Measurements from ENCODE around the gene FAM13A.
"Not testable (repeated sequence)": the region's sequence is repeated elsewhere in the genome, so short reads cannot be mapped to it uniquely, and the experiment has no call there.

Gene FAM13A

DNA sequence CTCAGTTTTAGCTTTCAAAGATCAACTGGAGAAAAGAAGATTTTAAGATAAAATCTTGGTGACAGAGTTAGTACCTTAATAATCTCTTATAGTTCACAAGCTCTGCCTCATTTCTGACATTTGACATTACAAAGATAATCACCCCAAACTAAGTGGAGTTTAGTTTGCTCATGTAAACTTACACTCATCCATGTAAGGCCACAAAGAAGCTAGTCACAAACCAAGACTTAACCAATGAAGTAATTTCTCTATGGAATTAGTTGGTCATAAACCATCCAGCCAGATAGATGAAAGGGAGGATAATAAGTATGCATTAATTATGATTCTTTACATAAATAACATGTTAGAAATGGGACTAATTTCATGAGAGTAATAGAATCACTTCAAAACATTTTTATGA is 159.2 kb downstream of the FAM13A start:
- DNase-seq (ENCODE audit: low spot score), result no peak

DNA sequence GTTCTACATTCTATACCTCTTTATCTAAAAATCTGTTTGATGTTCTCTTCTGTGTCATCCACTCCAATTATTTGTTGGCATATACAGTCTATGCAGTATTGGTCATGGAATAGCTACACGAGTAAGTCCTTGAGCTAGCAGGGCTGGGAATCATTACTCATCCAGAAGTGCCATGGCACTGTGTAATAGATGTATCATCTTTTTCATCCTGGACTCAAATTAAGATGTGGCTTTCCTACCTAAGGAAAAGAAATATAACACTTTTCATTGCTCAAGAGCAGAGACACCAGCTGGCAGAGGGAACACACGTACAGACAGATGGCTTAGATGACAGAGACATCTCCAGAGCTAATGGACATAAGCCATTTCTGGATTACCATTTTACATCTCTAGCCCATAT is 159.8 kb downstream of the FAM13A start:
- no peak for DNase-seq (ENCODE audit: low spot score)

GRCh38 chr4:88893961-88894360 is 163.0 kb downstream of the FAM13A start:
- no peak for DNase-seq (ENCODE audit: low spot score)

GRCh38 chr4:88892646-88893045 is 164.3 kb downstream of the FAM13A start:
- no peak for DNase-seq (ENCODE audit: low spot score)

DNA sequence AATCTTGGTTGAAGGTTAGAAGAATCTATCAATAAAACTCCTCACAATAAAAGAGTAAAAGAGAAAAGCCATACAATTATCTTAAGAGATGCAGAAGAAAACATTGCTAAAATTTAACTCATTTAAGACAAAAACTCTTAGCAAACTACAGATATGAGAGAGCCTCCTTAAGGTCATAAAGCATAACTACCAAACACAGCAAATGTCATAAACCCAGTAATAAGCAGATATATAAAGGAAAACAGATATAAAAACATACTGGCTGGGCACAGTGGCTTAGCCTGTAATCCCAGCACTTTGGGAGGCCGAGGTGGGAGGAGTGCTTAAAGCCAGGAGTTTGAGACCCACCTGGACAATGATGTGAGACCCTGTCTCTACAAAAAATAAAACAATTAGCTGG is 165.3 kb downstream of the FAM13A start:
- DNase-seq (ENCODE audit: low spot score), result no peak

GRCh38 chr4:88887409-88887808 is 169.6 kb downstream of the FAM13A start:
- DNase-seq (ENCODE audit: low spot score), result not testable (repeated sequence)

DNA sequence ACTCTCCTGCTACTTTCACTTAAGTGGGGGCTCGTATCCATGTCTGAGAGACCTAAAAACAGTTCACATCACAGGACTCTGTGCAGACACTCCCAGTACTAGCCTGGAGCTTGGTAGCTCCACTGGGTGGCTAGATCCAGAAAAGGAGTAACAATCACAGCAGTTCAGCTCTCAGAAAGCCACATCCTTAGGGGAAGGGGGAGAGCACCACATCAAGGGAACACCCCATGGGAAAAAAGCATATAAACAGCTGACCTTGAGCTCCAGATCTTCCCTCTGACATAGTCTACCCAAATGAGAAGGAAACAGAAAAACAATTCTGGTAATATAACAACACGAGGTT is 175.8 kb downstream of the FAM13A start:
- DNase-seq (ENCODE audit: low spot score), result no peak

DNA sequence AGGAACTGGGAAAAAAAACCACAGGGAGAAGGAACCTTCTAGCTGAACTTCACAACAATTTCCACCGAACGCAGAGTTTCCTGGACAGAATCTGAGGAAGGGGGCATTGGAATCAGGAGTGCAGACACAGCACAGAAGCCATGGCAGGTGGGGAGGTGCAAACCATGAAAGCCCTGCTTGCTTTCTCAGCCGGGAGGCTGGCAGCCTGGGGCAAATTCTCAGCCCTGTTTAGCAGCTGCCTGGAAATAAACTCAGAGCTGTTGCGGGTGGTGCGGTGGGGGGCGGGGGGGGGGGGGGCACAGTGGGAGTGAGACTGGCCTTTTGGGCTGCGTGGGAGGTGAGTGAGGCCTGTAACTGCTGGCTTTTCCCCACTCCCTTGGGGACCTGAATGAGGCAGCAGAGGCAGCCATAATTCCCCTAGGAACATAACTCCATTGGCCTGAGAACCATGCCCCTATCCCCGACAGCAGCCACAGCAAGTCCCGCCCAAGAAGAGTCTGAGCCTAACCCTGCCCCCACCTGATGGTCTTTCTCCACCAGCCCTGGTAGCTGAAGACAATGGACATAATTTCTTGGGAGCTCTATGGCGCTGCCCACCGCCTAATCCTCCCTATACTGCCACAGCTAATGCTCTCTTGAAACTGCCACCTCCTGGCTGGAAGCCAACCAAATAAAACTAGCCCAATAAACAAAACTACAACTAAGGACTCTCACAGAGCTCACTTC is 176.3 kb downstream of the FAM13A start:
- DNase-seq (ENCODE audit: low spot score), result no peak

DNA sequence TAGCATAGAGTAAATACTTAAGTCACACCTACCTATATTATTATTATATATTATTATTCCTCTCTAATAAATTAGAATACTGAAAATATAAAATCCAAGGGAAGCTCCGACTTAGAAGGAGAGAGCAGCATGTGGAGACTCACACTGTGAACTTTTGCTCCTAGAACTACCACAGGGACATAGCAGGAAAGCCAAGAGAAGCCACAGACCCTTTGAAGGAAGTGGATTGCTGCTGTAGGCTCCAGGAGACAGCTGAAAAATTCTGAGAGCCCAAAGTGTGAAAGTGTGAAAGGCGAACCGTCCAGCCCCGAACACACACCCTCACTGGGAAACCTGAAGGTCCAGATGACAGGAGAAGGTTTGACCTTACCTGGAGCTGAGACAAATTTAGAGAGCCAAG is 177.0 kb downstream of the FAM13A start:
- no peak for DNase-seq (ENCODE audit: low spot score)

- no peak for DNase-seq (ENCODE audit: low spot score)
These were observed 178.3 kb downstream of the FAM13A start for GRCh38 chr4:88878642-88879041.

DNA sequence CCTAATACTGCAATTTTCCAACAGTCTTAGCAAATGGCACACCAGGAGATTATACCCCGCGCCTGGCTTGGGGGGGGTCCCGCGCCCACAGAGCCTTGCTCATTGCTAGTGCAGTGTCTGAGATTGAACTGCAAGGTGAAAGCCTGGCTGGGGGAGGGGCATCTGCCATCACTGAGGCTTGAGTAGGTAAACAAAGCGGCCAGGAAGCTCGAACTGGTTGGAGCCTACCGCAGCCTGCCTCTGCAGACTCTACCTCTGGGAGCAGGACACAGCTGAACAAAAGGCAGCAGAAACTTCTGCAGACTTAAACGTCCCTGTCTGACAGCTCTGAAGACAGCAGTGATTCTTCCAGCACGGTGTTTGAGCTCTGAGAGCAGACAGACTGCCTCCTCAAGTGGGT is 186.6 kb downstream of the FAM13A start:
- no peak for DNase-seq (ENCODE audit: low spot score)

DNA sequence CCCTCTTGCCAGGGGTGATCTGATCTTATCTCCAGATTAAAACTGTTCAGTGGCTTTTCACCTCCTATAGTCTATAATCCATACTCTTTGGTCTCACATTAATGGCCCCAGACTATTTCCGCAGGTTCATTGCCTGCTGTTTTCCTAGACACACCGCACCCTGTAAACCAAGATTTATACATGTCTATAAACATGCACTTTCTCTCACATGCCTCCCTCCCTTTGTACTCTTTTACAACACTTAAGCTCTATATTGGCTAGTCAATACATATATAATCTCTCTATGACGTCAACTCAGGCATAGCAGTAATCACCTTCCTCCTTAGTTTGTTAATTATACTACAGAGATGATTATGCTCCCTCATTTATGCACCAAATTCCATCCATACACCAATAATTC is 188.5 kb downstream of the FAM13A start:
- no peak for DNase-seq (ENCODE audit: low spot score)

DNA sequence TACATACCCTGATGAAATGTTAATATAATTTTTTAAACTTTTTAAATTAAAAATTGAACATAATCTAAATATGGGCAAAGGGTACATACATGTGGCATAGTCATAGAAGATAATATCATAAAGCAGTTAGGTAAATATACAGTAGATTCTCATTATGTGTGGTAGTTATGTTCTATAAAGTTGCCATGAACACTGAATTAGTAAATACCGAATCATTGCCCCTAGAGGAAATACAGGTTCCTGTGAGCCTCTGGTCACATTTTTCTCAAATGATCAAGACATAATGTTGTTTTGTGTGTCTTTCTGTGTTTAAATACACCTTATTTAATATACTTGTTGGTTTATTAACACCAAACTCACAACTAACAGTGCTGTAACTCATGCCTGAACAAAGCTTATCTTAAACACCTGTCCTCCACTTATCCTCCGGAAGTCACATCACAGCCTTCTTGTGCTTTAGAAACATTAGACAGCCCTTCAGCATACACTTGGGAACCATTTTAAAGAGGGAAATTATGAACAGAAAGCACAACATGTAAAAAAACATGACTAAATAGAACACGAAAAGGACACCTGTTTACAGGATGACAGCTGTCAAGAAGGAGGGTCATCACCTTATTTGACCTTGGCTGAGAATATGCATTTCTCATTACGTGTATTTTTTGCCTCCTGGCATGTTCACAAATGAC is 190.0 kb downstream of the FAM13A start:
- no peak for DNase-seq (ENCODE audit: low spot score)

- no peak for DNase-seq (ENCODE audit: low spot score)
These were observed 191.5 kb downstream of the FAM13A start for GRCh38 chr4:88865466-88865865.

- no peak for DNase-seq (ENCODE audit: low spot score)
These were observed 191.9 kb downstream of the FAM13A start for GRCh38 chr4:88865046-88865445.

- no peak for DNase-seq (ENCODE audit: low spot score)
These were observed 196.4 kb downstream of the FAM13A start for GRCh38 chr4:88860586-88860985.

DNA sequence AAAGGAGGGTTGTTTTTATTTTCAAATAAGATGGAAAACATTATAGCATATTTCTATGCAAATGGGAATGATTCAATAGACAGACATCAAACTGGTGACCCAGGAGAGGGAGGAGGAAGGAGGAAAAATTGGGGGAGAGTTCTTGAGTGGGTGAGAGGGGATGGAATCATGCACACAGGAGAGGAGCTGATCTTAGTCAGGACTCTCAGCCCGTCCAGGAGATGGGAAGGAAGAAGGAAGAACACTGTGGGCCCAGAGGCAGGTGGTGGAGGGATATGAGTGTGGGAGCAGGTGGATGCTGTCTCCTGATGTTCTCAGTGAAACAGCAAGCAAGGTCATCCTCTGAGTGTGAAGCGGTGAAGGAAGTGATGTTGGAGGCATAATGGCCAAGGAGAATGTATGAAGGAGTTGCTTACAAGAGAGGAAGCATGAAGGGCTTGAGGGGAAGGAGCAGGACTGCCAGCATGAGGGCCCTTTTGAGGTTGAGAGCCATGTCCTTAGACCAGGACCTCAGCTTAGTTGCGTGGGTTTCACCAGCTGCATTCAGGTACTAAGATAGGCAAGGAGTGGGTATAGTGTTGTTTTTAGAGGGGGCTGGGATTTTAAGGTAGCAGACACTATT is 197.7 kb downstream of the FAM13A start:
- DNase-seq (ENCODE audit: low spot score), result no peak

- no peak for DNase-seq (ENCODE audit: low spot score)
These were observed 198.2 kb downstream of the FAM13A start for GRCh38 chr4:88858752-88859151.

DNA sequence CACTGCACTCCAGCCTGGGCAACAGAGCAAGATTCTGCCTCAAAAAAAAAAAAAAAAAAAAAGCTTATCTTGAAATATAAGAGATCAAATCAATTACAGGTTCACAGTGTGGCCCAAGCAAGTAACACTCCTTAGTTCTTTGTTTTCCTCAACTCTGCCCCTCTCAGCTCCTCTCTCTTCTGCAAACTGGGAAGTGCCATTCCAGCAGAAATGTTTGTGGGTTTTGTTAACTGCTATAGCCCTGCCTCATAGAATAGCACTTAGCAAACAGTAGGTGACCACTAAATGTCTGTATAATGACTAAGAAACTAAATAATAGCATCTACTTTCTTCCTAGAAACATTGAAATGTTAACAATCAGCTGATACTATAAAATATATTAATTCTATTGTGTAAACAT is 199.4 kb downstream of the FAM13A start:
- no peak for DNase-seq (ENCODE audit: low spot score)

- DNase-seq (ENCODE audit: low spot score), result no peak
These were observed 202.5 kb downstream of the FAM13A start for GRCh38 chr4:88854481-88854880.

- not testable (repeated sequence) for DNase-seq (ENCODE audit: low spot score)
These were observed 203.4 kb downstream of the FAM13A start for GRCh38 chr4:88853583-88853982.

DNA sequence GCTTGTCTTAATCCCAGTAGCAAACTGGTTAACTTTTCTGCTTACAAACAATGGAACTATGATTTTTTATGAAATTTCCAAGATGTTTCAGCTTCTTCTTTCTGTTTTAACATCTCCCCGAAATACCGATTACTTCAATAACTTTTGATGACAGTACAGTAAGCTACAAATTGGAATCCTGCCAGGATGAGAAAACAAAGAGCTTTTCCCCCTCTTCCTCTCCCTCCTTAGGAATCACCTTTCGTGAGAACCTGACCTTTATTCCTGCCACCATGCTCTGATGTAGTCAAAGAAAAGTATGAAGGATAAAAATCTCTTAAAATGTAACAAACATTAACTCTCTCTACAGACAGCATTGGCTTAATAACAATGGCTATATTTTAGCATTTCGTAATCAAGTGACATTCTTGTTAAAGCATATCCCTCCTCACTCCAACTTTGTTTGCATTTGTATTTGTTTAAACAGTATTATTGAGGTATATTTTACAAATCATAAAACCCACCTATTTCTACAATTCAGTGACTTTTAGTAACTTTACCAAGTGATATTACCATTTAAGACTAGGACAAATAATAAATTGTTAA is 210.7 kb downstream of the FAM13A start:
- no peak for DNase-seq (ENCODE audit: low spot score)

GRCh38 chr4:88843067-88843685 is 213.8 kb downstream of the FAM13A start:
- DNase-seq (ENCODE audit: low spot score), result no peak
